LNCAP (cell line): ENCODE results near the gene SH2D3C.

ENCODE experiments used
- CTCF ChIP-seq: fragments of 450-650 bp; IDR thresholded peaks from 2 replicates; pipeline ENCODE4 v1.5.1; 2017; ENCODE audit warnings: mild to moderate bottlenecking

The SH2D3C gene

GRCh38 chr9:127793093-127793708 lies 14.7 kb upstream of the SH2D3C start:
- TF ChIP-seq CTCF: no peak

- no peak for TF ChIP-seq CTCF
Observed at GRCh38 chr9:127792417-127793031, 14.1 kb upstream of the SH2D3C start.

- TF ChIP-seq CTCF: no peak
Observed at GRCh38 chr9:127791085-127791484, 12.6 kb upstream of the SH2D3C start.

- no peak for TF ChIP-seq CTCF
Observed at GRCh38 chr9:127790094-127790855, 11.8 kb upstream of the SH2D3C start.

- no peak for TF ChIP-seq CTCF
Observed at GRCh38 chr9:127789179-127789578, 10.7 kb upstream of the SH2D3C start.

GRCh38 chr9:127788337-127789011 lies 10.0 kb upstream of the SH2D3C start:
- TF ChIP-seq CTCF: no peak

- peak; percentile 63 for TF ChIP-seq CTCF
Observed at GRCh38 chr9:127786773-127787104, 8.3 kb upstream of the SH2D3C start.
